Measurements from ENCODE around the gene STK11IP.

DNA sequence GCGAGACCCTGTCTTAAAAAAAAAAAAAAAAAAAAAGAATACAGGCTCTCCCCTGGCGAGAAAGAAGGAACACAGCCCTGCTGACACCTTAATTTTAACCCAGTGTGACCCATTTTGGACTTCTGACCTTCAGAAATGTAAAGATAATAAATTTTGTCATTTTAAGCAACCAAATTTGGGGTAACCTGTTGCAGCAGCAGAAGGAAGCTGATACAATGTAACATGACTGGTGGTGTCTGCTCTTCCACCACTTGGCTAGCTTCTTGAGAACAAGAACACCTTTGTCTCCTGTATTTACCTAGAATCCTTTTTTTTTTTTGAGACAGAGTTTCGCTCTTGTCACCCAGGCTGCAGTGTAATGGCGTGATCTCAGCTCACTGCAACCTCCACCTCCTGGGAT, 6.6 kb upstream of the STK11IP start:
- TF ChIP-seq, protein P1, sequence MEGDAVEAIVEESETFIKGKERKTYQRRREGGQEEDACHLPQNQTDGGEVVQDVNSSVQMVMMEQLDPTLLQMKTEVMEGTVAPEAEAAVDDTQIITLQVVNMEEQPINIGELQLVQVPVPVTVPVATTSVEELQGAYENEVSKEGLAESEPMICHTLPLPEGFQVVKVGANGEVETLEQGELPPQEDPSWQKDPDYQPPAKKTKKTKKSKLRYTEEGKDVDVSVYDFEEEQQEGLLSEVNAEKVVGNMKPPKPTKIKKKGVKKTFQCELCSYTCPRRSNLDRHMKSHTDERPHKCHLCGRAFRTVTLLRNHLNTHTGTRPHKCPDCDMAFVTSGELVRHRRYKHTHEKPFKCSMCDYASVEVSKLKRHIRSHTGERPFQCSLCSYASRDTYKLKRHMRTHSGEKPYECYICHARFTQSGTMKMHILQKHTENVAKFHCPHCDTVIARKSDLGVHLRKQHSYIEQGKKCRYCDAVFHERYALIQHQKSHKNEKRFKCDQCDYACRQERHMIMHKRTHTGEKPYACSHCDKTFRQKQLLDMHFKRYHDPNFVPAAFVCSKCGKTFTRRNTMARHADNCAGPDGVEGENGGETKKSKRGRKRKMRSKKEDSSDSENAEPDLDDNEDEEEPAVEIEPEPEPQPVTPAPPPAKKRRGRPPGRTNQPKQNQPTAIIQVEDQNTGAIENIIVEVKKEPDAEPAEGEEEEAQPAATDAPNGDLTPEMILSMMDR (IDR thresholded peaks at IDR 0.05), result no peak
- no peak for TF ChIP-seq EZH2 (IDR thresholded peaks at IDR 0.05; ENCODE audit: borderline replicate concordance, insufficient read depth, low read depth, low read length, poor library complexity, severe bottlenecking)
